ENCODE results near the gene PIEZO1.
"Not testable (repeated sequence)": the region's sequence is repeated elsewhere in the genome, so short reads cannot be mapped to it uniquely, and the experiment has no call there.

The PIEZO1 gene

DNA sequence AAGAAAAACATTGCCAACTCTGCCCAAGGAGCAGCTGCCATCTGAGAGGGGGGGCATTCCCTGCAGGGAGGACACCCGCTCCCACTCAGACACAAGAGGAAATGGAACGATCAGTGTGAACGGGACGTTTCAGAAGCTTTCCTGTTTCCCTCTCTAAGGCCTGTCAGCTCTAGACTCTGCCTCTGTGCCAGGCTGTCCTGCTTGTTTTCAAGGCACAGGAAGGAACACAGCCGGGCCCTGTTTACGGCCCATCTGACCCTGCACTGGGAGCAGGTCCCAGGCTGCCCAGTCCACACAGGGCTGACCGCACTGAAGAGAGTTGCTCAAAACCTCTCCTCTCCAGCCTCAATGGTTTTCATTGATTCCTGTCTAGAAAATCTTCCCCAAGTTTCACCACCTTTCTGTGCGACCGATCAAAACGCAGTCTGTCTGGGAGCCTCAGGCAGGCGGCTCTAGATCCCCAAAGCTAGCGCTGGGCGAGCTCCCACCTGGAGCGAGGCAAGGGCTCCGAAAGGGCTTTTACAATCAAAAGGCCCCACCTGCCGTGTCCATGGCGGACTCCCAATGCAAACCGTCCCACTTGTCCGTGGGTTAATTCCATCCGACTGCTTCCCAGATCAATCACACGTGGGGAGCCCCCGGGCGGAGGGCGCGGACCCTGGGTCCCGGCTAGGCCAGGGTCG lies 1.5 kb downstream of the PIEZO1 start:
- peak; percentile 97 for DNase-seq (ENCODE audit: low spot score)

- DNase-seq (ENCODE audit: low spot score) = peak; percentile 68
These were observed 2.3 kb downstream of the PIEZO1 start for GRCh38 chr16:88782454-88783390.

GRCh38 chr16:88781140-88782077 lies 3.6 kb downstream of the PIEZO1 start:
- no peak for DNase-seq (ENCODE audit: low spot score)

DNA sequence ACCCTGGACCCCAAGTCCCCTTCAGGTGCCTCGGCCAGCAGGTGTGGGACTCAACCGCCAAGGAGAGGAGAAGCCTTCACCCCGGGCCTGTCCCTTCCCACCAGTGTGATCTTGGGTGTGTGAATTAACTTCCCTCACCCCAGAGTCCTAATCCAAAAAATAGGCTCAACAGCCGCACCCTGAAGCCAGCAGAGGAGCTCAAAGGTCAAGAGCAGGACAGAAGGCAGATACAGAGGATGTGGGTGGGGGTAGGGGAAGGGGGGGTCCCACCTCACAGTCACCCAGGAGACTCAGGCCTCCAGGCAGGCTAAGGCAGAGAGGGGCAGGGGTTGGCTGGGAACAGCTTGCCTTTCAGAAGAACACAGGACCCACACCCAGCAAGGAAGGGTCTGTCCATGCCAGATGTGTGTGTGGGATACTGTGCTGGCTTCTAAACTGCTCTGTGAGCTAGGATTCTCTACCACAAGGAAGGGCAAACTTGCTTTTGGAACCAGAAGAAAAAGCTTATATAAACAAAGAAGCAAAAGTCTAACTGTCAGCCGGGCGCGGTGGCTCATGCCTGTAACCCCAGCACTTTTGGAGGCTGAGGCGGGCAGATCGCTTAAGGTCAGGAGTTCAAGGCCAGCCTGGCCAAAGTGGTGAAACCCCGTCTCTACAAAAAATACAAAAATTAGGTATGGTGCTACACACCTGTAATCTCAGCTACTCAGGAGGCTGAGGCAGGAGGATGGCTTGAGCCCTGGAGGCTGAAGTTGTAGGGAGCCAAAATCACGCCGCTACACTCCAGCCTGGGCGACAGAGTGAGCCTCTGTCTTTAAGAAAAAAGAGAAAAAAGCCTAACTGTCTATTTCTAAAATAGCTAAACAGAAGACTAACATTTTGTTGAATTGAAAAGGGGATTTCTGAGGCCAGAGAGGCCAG lies 4.6 kb downstream of the PIEZO1 start:
- DNase-seq (ENCODE audit: low spot score) = no peak

GRCh38 chr16:88779406-88780141 lies 5.4 kb downstream of the PIEZO1 start:
- no peak for DNase-seq (ENCODE audit: low spot score)

- no peak for DNase-seq (ENCODE audit: low spot score)
These were observed 6.4 kb downstream of the PIEZO1 start for GRCh38 chr16:88778541-88779065.

GRCh38 chr16:88778271-88778525 lies 6.8 kb downstream of the PIEZO1 start:
- no peak for DNase-seq (ENCODE audit: low spot score)

DNA sequence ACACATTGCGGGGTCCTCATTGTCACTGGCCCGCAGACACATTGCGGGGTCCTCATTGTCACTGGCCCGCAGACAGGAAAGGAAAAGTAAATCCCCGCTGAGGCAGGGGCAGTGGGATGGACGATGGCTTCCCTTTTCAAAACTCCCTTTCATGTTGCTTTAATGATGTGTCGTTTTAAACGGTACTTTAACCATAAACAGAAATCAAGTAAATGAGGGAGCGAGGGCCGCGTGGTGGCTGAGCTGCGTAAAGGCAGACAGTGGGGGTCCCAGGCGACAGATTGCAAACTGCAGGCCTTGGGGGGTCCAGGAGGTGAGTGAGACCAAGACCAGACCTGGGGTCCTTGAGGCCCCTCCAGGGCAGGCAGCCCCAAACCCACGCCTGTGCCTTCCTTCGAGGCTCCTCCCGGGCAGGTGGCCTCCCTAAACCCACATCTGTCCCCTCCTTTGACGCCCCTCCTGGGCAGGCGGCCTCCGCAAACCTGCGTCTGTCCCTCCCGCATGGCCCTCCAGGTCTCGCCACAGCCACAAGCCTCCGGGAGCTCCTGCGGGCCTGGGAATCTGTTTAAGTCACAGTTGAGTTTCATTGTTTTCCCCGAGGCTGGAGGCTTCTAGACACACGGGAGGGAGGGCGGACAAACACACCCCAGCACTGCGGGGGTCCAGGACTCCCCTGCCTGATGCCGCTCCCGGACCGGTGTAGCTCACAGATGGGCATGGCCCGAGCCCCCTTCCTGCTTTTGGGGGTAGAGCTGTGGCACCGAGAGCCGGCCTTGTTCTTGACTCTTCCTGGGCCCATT lies 7.3 kb downstream of the PIEZO1 start:
- DNase-seq (ENCODE audit: low spot score) = no peak

- DNase-seq (ENCODE audit: low spot score) = no peak
These were observed 9.2 kb downstream of the PIEZO1 start for GRCh38 chr16:88775825-88776224.

DNA sequence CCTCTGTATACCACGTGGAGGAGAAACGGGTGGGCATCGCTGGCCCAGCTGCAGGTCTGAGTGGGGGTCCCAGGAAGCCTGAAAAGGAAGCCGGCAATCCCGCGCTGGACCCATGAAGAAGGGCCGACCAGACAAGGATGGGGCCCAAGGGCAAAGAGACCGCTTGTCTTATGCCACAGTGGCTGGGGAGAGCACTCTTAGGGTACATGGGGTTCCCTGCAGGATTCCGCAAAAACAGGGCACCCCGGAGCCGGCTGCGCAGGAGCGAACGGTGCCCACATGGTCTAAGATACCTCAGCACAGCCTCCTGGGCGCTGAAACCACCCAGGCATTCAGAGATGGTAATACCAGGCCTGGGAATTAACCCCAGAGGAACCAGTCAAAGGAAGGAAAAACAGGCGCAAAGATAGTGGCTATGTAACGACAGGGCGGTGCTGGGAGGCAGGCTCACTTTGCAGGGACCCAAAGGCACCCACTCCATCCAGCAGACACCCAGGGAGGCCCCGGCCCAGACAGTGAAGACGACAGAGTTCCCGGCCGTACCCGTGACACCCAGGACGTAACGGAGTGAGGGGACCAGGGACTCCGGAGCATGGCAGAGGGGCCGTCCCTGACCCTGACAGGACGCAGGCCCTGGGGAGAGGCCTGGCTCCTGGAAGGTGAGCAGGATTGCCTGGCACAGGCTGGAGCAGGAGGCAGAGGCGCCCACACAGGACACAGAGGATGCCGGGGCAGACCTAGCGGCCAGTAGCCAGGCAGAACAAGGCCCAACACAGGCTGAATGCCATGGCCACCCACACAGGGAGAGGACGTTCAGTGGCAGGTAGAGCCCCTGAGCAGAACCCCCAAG lies 10.3 kb downstream of the PIEZO1 start:
- no peak for DNase-seq (ENCODE audit: low spot score)

DNA sequence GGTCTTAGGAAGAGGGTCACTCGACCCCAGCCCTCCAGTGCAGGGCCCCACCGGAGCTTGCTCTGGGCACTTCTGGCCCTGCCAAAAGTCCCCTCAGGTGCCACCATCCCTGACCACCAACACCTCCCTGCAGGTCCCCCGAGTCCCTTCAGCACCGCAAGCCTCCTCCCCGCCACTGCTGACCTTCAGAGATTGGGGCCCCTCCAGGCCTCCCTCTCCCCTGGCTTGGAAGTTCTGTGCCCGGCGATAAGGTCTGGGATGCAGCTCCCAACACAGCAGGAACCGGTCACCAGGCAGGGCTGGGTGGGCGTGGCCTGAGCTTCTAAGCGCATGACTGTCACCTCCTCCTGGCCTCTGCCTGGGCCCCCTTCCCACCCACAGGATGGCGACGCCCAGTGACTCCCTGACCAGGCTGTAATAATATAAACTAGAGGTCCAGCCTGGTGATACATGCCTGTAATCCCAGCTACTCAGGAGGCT lies 11.2 kb downstream of the PIEZO1 start:
- DNase-seq (ENCODE audit: low spot score) = peak; percentile 44

- DNase-seq (ENCODE audit: low spot score) = peak; percentile 86
These were observed 11.9 kb downstream of the PIEZO1 start for GRCh38 chr16:88772871-88773811.

DNA sequence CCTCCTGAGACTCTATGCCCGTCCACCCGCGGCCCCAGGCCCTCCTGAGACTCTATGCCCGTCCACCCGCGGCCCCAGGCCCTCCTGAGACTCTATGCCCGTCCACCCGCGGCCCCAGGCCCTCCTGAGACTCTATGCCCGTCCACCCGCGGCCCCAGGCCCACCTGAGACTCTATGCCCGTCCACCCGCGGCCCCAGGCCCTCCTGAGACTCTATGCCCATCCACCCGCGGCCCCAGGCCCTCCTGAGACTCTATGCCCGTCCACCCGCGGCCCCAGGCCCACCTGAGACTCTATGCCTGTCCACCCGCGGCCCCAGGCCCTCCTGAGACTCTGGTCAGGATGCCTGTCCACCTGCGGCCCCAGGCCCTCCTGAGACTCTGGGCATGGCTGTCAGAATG lies 13.2 kb downstream of the PIEZO1 start:
- DNase-seq (ENCODE audit: low spot score) = not testable (repeated sequence)

DNA sequence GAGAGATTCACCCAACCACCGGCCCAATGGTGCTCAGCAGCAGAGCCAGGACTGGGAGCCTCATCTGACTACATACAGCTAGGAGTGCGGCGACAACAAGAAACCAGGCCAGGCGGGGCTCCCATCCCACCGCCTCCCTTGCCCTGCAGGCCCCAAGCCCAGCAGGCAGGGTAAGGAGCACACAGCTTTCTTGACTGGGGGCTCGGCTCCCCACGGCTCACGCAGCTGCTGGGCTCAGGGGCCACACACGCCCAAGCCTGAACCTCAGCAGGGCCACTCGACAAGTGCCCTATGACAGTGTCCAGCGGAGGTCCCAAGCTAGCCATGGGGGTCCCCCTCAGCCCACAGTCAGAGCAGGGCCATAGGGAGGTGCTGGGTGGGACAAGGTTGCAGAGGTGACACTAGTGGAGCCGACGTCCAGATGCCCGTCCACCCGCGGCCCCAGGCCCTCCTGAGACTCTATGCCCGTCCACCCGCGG lies 13.7 kb downstream of the PIEZO1 start:
- no peak for DNase-seq (ENCODE audit: low spot score)

DNA sequence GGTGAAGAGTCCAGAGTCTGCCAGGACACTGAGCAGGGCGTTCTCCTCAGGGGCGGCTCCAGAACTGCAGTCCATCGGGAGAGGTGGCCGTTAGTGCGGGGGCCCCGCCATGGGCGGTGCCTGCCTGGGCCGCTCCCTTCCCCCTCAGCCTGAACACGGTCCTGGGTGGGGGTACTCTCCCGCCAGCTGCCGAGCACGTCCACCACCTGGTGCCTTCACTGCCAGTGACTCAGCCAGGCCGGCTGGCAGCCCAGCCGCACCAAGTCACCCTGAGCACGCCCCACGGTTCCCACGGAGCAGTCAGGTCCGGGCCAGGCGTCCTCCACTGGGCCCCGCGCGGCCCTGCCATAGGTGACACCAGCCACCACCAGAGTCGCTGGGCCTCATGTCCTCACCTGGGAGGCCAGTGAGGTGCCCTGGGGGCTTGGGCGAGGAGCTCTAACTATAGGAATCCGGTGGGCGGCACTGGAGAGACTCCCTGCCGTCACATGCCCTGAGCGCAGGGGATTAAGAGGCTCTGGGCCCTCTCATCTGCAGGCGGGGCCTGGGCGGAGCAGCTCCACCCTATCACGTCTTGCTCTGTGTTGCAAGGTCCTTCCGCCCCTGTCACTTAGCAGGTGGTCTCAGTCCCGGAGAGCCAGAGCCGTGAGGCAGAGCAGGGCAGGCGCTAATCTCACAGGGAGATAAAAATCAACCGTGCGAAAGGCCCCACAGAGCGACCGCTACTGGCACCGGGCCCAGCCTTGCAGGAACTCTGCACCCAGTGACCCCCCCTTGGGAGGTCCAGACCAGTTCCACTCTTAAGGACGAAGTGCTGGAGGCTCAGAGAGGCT lies 14.3 kb downstream of the PIEZO1 start:
- peak; percentile 72 for DNase-seq (ENCODE audit: low spot score)
